HG02852 (cell line): ENCODE measurements around the gene GLRA3.
A peak's percentile ranks its signal among the peaks of the same experiment; 100 is the strongest.
"Not testable (repeated sequence)": the region's sequence is repeated elsewhere in the genome, so short reads cannot be mapped to it uniquely, and the experiment has no call there.

Experiments
- ATAC-seq: cut with Tn5 transposase; IDR thresholded peaks from one replicate; pipeline ENCODE4 v1.9.1; 2021; ENCODE audit warnings: mild to moderate bottlenecking, moderate library complexity; ENCODE audit not compliant: unreplicated experiment

The GLRA3 gene

DNA sequence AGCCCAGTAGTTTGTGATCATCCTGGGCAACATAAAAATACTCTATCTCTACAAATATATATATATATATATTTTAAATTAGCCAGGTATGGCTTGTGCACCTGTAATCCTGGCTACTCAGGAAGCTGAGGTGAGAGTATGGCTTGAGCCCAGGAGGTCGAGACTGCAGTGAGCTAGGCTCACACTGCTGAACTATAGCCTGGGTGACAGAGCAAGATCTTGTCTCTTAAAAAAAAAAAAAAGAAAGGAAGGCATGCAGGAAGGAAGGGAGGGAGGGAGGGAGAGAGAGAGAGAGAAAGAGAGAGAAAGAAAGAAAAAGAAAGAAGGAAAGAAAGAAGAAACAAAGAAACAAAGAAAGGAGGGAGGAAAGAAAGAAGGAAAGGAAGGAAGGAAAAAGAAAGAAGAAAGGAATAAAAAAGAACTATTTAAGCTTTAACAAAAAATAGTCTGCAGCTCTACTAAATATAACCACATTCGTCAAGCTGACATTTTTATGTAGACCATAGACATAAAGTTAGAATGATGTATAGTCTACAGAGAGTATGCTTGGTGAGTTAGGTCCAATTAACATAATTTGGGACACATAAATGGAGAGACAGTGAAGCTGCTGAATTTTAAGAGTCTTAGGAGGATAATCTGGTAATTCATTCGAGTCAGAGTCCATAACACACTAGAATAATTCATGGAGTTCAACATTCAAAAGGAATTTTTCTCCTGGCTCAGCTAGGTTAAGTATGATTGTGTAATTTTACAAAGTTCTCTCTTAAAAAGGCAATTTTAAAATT is 111.9 kb downstream of the GLRA3 start:
- ATAC-seq, result no peak

GRCh38 chr4:174714393-174715211 is 114.4 kb downstream of the GLRA3 start:
- ATAC-seq, result peak; percentile 97

GRCh38 chr4:174713821-174714220 is 115.2 kb downstream of the GLRA3 start:
- no peak for ATAC-seq

- no peak for ATAC-seq
These were observed 115.9 kb downstream of the GLRA3 start for GRCh38 chr4:174713181-174713580.

DNA sequence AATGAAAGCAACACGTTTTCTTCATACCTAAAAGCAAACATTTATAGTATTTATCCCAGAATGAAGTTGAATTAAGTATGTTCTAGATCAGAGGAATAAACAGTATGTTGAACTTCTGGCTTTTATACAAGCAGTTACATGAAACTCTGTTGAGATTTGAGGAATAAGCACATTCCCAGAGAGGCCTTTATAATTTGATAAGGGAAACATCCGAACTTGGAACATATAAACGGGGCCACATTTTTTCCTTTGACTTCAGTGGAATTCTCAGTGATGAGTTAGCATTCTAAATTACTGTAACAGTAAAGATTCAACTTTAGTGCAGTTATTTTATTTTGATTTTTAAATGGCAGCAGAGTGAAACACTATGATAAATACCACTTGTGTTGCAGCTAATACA is 119.5 kb downstream of the GLRA3 start:
- ATAC-seq, result no peak

GRCh38 chr4:174708381-174708780 is 120.7 kb downstream of the GLRA3 start:
- ATAC-seq, result no peak

- ATAC-seq, result no peak
These were observed 121.1 kb downstream of the GLRA3 start for GRCh38 chr4:174707902-174708301.

DNA sequence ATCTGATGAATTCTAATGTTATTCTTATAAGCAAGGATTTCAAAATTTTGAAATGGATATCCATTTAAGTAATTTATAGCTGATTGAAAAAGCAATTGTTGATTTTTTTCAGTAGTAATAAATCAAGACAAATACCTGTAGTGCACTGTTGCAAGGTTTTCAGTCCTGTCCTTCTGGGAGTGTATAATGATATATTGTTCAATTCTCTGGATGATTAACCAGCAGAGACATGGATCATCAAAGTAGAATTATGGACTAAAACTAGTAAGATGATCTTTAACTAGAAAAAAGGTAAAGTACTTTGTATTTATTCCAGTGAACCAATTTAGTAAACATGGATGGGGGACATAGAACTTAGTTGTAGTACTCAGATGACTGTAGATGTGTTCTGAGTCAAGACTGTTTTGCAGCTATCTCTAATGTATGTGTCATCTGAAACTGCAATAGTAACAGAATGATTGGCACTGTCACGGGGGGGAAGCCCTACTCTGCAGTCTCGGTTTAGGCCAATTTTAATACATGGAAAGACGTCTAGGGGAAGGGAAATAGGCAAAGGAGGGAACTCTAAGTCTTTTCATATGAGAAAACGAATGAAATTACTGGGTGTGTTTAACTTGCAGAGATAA is 121.9 kb downstream of the GLRA3 start:
- peak; percentile 100 for ATAC-seq

GRCh38 chr4:174702979-174703478 is 126.0 kb downstream of the GLRA3 start:
- no peak for ATAC-seq

- no peak for ATAC-seq
These were observed 129.4 kb downstream of the GLRA3 start for GRCh38 chr4:174699654-174700053.

GRCh38 chr4:174697896-174698295 is 131.2 kb downstream of the GLRA3 start:
- no peak for ATAC-seq

DNA sequence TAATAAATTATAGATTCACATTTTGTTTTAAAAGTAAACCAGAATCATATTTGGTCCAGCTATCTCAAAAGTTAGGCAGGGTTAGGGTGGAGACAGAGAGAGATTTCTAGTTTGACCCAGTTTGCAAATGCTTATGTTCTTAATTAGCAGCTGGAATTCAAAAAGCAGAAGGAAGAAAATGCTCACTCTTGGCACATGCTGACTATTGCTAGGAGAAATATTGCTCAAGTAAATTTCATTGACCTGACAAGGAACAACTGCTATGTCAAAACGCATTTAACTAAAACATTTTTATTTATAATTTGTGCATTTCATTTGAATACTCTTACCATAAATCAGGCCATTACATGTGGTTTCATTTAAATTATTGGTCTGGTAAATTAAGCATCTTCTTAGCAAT is 131.8 kb downstream of the GLRA3 start:
- no peak for ATAC-seq

DNA sequence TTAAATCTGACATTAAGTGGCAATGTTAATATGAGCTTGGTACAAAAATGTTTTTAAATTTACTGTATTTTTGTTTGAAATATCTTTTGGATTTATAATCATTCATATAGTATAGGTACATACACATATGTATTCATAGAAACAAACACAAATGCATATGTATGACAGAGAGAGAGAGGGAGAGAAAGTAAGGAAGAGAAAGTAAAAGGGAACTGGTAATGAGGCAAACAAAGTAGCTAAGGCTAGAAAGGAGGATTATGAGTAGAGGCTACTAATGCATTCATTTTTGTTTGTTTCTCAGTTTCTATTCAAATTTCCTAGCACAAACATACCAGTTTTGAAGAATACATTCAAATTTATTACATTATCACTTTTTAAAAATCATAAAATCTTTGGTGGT is 132.4 kb downstream of the GLRA3 start:
- no peak for ATAC-seq

DNA sequence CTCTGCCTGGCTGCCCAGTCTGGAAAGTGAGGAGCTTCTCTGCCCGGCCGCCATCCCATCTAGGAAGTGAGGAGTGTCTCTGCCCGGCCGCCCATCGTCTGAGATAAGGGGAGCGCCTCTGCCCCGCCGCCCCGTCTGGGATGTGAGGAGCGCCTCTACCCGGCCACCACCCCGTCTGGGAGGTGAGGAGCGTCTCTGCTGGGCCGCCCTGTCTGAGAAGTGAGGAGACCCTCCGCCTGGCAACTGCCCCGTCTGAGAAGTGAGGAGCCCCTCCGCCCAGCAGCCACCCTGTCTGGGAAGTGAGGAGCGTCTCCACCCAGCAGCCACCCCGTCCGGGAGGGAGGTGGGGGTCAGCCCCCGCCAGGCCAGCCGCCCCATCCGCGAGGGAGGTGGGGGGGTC is 137.2 kb downstream of the GLRA3 start:
- ATAC-seq, result not testable (repeated sequence)

DNA sequence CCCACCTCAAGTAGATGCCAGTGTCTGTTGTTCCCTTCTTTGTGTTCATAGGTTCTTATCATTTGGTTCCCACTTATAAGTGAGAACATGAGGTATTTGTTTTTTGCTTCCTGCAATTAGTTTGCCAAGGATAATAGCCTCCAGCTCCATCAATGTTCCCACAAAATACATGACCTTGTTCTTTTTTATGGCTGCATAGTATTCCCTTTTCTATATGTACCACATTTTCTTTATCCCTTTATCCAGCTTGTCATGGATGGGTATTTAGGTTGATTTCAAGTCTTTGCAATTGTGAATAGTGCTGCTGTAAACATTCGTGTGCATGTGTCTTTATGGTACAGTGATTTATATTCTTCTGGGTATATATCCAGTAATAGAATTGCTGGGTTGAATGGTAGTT is 138.4 kb downstream of the GLRA3 start:
- no peak for ATAC-seq

DNA sequence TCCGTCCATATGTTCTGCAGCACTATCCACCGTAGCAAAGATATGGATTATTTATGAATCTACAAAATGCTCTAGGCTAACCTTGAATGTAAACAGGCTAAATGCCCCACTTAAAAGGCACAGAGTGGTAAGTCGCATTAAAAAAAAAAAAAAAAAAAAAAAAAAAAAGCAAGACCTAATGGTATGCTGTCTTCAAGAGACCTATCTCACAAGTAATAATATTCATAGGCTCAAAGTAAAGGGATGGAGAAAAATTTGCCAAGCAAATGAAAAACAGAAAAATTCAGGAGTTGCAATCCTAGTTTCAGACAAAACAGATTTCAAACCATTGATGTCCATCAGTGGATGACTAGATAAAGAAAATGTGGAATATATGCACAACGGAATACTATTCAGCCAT is 139.4 kb downstream of the GLRA3 start:
- ATAC-seq, result no peak

DNA sequence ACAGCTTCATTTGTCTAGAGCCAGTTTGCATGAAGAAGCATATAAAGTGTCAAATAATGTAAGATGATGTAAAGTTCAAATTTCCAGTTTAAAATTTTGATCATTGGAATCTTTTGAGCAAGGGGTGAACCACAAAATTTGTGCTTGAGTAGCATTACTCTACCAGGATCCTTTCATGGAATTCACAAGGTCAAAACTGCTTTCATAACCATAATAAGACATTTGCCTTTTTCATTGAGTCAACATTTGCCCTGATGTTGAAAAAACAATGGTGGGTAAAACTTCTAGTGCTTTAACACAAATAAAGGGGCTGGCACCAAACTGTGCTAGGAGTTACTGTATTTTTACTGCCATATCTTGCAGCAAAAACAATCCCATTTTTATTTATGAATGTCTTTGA is 142.2 kb downstream of the GLRA3 start:
- ATAC-seq, result no peak

- no peak for ATAC-seq
These were observed 147.2 kb downstream of the GLRA3 start for GRCh38 chr4:174681723-174682300.

GRCh38 chr4:174674305-174674840 is 154.7 kb downstream of the GLRA3 start:
- no peak for ATAC-seq

GRCh38 chr4:174673865-174674264 is 155.2 kb downstream of the GLRA3 start:
- ATAC-seq, result no peak

DNA sequence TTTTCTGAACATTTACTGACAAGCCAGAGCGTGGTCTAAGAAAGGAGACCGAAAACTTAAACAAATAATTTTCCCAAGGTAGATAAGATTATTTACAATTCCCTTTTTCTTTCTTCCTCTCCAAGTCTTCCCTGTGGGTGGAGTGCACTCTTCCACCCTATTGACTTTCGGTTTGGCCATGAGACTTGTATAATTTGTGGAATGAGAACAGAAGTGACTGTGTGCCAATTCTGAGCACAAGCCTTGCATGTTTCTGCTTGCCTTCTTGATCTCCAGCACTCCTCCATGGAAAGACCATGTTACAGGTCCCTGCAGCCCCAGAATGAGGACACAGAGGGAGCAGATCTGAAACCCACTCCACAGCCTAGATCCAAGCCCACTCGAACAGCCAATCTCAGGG is 156.8 kb downstream of the GLRA3 start:
- no peak for ATAC-seq
